ENCODE measurements around the gene KRTAP10-7.

DNA sequence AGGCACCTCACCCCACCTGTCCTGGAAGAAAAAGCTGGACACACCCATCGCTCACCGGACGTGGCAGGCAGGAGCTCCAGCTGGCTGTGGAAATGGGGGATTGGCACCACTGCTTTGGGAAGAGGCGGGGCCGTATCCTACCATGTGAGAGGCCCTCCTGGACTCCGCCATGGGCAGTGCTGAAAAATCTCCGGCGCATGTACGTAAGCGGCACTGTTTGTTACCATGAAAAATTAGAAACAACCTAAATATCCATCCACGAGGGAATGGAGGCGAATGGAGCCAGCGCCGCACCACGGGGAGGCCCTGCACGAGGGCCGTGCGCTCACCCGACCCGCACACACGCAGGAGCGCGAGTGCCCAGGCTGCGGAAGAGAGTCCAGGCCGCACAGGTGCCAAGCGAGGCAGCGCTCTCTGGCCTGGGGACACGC is 14.6 kb downstream of the KRTAP10-7 start:
- TF ChIP-seq, protein P1, sequence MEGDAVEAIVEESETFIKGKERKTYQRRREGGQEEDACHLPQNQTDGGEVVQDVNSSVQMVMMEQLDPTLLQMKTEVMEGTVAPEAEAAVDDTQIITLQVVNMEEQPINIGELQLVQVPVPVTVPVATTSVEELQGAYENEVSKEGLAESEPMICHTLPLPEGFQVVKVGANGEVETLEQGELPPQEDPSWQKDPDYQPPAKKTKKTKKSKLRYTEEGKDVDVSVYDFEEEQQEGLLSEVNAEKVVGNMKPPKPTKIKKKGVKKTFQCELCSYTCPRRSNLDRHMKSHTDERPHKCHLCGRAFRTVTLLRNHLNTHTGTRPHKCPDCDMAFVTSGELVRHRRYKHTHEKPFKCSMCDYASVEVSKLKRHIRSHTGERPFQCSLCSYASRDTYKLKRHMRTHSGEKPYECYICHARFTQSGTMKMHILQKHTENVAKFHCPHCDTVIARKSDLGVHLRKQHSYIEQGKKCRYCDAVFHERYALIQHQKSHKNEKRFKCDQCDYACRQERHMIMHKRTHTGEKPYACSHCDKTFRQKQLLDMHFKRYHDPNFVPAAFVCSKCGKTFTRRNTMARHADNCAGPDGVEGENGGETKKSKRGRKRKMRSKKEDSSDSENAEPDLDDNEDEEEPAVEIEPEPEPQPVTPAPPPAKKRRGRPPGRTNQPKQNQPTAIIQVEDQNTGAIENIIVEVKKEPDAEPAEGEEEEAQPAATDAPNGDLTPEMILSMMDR (IDR thresholded peaks at IDR 0.05) = no peak
- TF ChIP-seq POLR2A (IDR thresholded peaks at IDR 0.05) = no peak

All from right lobe of liver (tissue), 4 donors.